NCI-H345 (cell line): ENCODE measurements around the gene CYREN.
A peak's percentile ranks its signal among the peaks of the same experiment; 100 is the strongest.
"Not testable (repeated sequence)": the region's sequence is repeated elsewhere in the genome, so short reads cannot be mapped to it uniquely, and the experiment has no call there.

Experiments
- DNase-seq: peaks from one replicate; lab custom pipeline; 2025; lab: John Stamatoyannopoulos, UW

The CYREN gene, protein sequence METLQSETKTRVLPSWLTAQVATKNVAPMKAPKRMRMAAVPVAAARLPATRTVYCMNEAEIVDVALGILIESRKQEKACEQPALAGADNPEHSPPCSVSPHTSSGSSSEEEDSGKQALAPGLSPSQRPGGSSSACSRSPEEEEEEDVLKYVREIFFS

DNA sequence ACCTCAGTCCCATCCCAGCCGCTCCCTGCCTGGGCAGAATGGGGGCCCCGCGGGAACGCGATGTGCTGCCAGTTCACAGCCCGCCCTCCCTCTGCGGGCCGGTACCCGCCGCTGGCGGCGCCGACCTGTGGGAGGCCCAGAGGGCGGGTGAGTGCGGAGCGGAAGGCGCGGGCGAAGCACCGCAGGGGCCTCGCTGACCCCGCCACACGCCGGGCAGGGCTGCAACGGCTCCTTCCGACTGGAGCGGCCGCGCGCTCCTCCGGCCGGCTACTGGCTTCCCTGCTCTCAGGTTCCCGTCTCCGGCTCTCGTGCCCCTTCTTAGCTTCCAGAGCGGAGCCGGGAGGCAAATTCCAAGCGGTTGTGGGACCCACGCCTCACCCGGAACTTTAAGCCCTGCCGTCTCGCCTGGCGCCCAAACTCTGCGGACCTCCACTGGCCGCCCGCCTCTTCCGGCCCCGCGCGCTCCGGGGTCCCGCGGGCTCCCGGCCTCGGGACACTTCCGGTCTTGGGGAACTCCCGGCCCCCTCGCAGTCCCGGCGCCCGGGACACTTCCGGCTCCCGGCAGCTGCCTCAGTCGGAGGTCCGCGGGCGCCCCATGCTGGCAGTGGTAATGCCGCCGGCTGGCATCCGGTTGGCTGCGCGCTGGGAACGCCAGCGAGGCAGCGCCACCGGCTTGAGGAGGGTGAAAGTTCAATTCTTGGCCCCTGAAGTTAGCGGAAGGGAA lies at the start of gene CYREN:
Gene CYREN, minus strand, starts transcription at position 434 of the 724 bp plus-strand sequence. CDS start 1,785 bp downstream, outside the sequence.
- peak; percentile 95 for DNase-seq

DNA sequence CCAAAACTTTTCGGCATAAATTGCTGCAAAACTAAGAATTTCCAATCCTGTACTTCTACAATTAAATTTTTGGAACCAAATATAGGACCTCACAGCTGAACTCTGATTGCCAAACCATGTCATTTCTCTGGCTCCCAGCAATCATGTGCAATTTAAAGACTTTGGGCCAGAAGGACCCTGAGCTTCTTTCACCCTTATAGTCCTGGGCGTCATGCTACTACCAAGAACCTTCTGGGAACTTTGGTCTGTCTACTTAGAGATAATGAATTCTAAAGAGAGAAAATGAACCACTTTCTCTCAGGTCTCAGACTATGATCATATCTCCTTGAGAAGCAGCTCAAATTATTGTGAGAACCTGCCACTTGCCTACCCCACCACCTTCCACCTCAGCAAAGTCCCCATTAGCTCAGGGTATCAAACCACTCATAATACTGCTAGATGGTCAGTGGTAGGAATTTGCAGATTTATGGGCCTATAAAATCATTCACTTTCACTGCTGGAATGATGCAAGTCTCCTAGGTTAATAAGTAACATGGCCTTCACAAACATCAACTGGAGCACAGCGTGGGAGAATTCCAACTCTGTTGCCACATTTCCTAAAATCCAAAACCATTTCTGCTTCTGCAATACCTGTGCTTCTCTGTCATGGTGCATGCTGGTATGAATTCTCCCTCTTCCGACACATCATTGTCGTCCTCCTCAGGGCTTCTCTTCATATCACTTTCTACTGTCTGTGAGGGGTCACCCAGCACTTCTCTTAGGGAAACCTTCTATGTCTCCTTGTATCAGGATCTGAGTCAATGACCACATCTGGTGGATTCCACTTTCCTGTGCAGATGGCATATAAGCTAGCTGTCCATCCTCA lies 47.4 kb upstream of the CYREN start:
- DNase-seq, result no peak

DNA sequence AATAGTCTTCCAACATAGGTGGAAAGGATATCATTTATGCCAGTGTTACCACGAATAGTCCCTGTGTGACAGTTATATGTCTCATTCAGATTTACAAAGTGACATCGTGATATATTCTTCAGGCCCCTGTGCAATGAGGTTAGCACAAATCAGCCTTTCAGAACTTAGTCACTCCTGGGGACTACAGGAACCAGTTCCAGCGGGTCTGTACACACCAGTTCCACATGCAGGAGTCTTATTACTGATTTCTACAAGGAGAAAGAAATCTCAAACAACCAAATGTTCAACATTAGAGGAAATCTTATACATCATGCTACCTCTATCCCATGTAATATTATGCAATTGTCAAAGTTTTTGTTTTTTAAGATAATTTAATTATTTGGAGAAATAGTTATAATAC lies 45.2 kb upstream of the CYREN start:
- no peak for DNase-seq

DNA sequence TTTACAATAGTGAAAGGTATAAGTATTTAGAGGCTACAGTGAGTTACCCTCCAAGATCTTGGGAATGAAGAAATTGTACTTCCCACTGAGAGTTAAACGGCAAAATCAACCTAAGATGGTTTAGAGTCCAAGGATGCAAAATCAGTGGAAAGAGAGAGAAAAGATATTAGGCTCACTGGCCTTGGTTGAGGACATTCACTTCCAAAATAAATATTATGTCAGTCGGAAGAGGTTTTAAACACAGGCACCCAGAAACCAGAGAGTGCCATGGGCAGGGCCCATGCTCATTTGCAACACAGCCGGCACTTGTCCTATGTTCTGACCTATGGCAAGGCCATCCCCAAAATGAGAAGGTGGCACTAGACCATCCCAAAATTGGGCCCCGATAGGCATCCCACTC lies 44.7 kb upstream of the CYREN start:
- DNase-seq, result no peak

DNA sequence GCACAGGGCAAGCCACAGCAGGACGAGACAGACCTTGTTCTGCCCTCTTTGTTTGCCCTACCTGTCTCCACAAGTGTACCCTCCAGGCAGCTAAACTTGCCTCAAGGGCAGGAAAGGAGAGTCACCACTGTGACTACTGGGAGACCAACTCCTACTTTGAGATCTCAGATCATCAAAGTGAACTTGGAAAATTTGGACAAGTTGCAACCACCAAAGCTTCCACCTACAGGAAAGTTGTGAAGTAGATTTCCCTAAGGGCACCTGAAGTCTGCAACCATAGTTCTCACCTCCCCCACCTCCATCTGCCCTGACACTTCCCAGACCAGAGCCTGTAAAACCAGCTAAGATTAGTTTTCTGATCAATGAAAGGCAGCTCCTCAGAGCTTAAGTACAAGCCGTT lies 43.3 kb upstream of the CYREN start:
- DNase-seq, result no peak

DNA sequence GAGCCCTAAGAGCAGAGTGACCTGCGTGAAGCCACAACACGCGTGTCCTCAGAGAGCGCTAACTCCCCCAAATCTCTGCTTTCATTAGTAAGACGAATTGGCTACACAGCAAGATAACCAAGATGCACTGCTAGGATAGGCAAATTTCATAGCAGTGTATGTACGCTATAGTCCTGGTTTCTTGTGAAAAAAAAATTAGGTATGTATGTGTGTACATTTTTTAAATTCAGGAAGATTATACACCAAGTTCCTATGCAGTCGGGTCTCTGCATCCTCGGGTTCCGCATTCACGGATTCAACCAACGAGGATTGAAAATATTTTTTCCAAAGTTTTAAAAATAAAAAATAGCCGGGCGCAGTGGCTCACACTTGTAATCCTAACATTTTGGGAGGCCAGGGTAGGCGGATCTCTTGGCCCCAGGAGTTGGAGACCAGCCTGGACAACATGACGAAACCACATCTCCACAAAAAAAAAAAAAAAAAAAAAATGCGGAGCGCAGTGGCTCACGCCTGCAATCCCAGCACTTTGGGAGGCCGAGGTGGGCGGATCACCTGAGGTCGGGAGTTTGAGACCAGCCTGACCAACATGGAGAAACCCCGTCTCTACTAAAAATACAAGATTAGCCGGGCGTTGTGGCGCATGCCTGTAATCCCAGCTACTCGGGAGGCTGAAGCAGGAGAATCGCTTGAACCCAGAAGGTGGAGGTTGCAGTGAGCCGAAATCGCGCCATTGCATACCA lies 41.6 kb upstream of the CYREN start:
- DNase-seq, result not testable (repeated sequence)

DNA sequence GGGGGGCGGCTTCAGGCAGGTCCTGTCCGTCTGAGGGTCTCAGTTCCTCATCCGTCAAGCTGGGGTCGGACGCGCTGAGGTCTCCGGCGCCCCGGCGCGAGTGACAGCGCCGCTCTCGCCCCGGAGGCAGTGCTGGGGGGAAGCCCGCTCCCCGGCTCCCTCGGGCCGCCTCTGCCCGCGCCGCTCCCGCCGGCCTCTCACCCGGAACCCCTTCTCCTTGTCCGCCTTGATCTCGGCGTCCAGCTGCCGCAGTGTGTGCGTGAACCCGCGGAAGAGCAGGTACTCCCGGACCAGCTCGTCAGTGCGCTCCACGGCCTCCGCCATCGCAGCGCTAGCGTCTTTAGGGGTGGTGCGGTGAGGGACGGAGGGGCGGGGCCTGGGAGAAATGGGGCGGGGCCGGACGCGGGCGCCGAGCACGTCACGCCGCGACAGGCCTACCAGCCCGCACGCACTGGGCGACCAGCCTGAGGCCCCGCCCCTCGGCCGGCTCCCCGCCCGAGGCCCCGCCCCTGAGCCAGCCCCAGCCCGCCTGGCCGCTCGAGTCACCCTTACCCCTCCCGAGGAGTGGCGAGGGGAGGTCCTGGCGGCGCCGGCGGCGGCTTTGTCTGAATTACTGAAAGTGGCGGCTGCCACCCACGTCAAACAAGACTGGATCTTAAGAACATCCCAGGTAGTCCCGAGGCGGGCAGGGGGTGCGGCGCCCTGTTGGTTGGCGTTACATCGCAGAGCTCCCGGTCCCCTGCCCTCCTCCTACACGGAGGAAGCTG lies 40.9 kb upstream of the CYREN start, which contains the start of gene WDR91:
Gene WDR91, minus strand, starts transcription at position 348 of the 767 bp plus-strand sequence. Its CDS starts 24 bp downstream, at position 324.
- DNase-seq, result peak; percentile 91

DNA sequence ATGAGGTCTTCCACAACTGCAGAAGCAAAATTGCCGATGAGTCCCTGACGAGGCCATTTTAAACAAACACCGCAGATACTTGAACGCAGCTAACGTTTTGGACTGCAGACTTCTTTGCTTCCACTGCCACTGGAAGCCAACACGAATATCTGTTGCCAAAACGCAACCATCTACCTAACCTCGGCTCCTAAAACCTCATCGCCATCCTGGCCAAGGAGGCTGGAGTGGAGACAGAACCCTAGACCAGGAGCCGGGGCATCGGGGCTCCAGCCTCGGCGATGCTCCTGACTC lies 40.3 kb upstream of the CYREN start:
- peak; percentile 50 for DNase-seq

DNA sequence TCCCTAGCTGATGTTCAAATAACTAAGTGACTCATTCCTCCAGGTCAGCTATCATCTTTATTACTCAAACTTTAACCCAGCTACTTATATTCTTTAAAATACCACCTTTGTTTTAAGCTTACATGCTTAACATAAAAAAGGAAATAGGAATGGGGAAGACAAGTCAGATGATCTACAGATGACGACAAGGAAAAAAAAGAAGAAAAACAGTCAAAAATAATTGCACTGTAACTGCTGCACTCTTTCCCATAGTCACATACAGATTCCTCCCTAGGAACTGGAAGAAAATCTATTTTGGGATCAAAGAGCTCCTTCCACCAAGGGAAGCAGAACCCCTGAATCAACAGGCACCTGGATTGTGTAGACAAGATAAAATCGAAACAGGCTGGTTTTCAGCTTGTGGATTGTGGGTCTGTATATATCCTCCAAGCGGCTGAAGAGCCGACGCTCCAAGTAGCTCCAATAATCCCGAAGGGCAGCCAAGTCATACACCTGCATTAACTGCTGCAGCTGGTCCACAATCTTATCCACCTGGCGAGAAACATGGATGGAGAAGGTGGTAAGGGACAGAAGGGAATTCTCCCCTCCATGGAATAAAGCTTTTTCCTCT lies 38.8 kb upstream of the CYREN start:
- no peak for DNase-seq

DNA sequence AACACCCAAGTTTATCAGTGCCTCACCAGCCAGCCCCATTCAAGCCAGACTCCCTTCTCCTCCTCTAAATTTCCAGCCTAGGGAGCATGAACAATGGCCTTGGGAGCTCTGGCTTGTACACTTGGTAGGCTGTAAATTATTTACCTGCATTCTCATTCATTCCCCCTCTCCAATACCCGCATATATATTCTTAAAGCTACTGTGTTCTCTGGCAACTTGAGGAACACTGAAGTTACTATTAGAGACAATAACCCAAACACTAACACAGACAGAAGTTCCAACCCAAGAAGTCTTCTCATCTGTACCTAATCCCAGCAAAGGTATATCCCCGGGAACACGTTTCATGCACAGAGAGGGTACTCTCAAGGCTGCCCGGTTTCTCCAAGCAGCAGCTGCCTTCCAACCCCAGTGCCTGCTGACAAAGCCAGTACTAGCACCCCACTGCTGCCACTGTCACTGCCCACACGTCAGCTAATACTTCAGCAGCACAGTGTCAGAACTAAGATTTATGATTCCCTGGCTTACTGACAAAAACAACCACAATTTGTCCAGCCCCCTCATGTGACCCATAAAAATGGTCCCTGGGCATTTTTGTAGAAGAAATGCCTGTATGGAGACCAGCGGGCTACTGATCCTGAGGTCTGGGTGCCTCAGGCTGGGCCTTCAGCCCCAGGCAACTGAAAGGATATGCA lies 37.7 kb upstream of the CYREN start:
- no peak for DNase-seq

DNA sequence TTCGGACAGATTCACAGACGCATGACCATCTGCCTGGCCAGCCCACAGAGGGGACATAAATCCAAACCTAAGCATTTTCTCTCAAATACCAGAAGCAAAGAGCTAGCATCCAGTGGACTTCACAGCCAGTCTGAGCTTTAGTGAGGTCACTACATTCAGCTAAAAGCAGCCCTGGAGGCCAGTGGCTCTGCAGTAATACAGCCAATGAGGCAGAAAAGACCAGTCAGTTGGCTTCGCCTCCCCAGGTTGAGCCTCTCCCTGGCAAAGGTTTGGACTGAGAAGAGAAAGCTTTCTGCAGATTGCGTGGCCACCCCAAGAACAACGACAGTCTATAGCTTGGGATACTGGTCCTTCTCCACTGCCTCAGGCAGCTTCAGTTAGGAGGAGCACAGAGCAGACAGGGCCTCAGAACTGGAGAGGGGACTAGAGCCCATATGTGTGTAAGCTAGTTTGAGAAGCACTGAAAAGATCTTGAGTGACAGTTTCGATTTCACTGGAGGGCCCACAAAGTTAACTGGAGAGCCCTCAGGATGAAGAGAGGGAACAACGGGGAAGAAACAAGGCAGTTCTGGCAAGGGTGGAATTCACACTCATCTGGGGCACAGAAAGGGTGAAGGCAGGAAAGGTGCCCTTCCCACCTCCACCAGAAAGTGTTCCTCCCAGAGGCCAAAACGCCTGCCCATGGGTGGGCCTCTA lies 37.0 kb upstream of the CYREN start:
- no peak for DNase-seq

DNA sequence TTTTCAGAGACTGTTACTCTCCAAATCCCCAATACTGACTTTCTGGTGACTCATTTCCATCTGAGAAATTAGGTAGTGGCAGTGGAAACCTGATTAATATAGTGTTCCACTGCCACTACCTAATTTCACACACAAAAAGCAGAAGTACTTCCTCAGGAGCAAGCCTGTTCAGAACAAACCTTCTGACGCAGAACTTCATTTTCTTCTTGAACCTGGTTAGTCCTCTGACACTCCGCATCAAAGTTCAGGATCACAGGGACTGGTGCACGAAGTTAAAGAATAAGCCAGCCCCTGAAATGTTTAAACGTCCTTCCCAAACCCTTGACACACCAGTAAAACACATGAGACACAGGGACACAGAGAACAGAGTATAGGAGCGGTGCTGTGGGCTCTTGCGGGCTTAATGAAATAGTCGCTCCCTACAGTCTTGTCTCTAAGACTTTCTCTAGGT lies 36.5 kb upstream of the CYREN start:
- no peak for DNase-seq

DNA sequence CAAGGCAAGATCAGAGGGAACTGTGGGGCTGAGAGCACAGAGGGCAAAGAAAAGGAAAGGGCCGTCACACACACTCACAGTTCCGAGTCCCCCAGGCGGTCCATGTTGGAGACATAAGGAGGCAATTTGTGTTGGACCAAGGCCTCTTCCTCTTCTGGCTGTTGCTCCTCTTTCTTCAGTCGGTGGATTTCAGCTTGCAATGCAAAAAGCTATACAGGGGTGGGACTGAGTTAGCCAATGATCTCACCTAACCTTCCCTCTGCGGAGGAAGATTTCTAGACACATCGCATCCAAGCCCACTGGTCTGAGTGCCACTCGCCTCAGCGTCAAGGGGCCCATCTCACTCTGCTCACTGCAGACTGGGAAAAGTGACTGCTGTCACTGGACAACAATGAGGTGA lies 35.3 kb upstream of the CYREN start:
- no peak for DNase-seq

DNA sequence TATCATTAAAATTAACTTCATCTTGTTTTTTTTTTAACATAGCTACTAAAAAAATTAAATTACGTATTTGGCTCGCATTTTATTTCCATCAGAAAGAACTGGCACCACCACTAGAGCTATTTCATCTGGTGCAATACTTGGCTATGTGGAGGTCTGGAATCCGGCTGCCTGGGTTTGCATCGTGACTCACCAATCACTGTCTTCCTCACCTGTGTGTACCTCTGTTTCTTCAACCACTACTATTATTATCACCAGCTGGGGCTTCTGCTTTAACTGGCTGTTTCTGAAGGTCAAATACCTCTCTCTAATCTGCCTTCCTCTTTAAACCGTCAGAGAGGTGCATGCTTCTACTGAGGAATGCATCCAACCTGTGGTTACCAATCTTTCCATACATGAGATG lies 34.4 kb upstream of the CYREN start:
- no peak for DNase-seq

DNA sequence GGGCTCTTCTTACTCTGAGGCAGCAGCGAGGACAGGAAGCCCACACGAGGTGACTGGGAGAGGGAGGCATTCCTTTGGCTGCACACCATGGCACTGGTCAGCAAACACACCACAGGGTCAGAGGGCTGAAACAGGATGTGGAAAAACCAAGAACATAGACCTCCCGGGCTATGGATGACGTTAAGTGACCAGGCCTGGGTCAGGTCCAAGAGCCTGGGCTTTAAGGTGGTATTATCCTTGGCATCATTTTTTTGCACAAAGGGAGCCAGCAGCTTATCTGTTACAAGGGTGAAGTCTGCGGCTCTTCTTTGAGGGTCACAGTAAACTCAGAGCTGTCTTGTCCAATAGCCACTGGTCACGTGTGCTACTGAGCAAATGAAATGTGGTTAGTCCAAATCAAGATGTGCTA lies 33.8 kb upstream of the CYREN start:
- no peak for DNase-seq

DNA sequence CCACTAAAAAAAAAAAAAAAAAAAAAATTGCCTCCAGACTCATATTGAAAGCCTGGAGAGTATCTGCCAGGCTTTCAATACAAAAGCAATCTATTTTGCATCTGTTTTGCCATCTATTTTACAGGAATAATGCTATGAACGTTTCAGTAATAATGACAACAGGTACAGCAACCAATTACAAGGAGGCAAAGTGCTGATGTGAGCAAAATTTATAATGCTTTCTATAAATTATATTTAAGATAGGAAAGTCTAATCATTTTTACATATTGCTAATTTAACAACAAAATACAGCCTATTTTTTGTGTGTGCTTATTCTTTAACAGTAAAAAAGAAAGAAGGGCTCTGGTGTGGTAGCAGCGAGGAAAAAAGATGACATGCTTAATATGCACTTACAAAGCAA lies 30.8 kb upstream of the CYREN start:
- no peak for DNase-seq

DNA sequence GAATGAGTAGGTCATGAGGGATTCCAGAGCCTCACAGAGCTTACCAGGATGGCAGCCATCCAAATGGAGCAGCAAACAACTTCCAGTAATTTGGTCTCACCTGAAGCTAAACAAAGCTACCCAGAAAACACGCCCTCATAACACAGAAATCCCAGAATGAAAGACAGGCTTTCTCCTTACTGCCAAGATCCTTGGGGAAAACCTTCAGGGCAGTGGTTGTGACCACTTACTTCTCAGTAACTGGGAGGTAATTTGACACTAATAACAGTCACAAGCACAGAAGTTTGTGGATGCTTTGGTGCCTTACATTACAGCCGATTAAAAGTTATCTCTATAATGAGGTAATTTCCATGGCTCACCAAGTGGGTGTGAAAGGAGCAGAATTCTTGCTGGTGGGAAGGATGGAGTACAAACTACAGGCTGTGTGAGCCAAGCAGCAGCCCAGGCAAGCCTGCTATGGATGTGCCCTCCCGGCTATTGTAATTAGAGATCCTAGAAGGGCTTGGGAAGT lies 30.4 kb upstream of the CYREN start:
- no peak for DNase-seq

DNA sequence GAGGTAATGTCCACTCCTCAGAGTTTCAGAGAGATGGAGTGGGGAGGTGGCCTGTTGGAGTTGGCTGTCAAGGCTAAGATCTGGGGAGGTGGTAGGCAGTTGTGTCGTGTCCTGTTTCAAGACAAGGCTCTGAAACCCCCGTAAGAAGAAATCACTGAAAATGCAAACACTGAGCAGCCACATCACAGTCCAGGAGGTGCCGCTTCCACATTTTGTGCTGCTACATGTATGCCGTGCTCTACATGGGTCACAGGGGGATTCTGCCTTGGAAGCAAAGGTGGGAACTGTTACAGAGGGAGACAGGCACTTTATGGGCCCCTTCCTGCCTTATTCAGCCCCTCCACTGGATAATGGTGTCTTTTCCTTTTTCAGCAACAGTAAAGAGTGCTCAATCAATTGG lies 28.9 kb upstream of the CYREN start:
- DNase-seq, result no peak

DNA sequence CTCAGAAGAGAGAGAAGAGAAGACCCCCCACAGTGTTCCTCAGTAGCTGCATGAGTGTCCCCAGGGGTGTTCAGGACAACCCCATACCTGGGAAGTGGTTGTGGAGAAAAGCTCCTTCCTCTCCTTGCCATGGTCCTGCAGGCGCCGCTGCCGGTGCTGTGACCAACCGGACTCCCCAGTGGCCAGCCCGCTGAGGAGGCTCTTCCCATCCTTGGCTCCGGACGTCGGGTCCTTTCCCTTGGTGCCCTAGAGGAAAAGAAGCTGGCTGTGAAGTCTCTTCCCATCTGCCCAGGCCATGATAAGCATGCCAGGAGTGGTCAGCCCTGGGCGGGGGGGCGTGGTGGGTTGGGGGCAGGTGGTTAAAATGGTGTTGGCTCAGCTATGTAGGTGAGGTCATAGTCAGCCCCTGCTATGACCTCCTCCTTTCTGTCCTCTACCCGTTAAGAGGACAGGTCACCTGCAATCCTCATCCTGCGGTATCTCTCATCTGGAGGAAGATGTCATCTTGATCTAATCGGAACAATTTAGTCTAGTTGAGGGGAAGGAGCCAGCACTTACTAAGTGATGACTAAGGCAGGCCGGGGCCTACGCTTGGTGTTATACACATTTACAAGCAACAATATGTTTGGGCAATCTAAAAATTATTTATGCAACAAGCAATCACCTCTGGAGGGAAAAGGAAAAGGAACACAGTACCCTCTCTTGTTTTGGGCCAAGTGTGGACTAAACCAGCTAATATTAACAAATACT lies 27.6 kb upstream of the CYREN start:
- DNase-seq, result no peak
